RWPE1 (cell line): Measurements from ENCODE around the gene SLIT1.

Experiments
- CTCF ChIA-PET: fragments of 350-600 bp; sonication (Branson Sonifier 250); formaldehyde crosslinking; extraction: SDS; loops from one replicate; lab custom pipeline; 2021; lab: Yijun Ruan, JAX
- POLR2A ChIA-PET: fragments of 400-600 bp; formaldehyde crosslinking; extraction: SDS; loops from one replicate; lab custom pipeline; 2020; ENCODE audit warnings: antibody characterized with exemption; ENCODE audit not compliant: low non-redundant PET; lab: Yijun Ruan, JAX
- DNase-seq: peaks from one replicate; pipeline ENCODE4 v3.0.0; 2012; ENCODE audit warnings: low spot score
- H3K27ac ChIP-seq: fragments of 450-650 bp; 2 replicates; pipeline ENCODE4 v1.5.1; 2017
- TF ChIP-seq, protein P1 (sequence below): fragments of 450-650 bp; conservative IDR thresholded peaks from 2 replicates; pipeline ENCODE4 v1.5.1; 2017; ENCODE audit warnings: low read depth, mild to moderate bottlenecking

SLIT1 gene

DNA sequence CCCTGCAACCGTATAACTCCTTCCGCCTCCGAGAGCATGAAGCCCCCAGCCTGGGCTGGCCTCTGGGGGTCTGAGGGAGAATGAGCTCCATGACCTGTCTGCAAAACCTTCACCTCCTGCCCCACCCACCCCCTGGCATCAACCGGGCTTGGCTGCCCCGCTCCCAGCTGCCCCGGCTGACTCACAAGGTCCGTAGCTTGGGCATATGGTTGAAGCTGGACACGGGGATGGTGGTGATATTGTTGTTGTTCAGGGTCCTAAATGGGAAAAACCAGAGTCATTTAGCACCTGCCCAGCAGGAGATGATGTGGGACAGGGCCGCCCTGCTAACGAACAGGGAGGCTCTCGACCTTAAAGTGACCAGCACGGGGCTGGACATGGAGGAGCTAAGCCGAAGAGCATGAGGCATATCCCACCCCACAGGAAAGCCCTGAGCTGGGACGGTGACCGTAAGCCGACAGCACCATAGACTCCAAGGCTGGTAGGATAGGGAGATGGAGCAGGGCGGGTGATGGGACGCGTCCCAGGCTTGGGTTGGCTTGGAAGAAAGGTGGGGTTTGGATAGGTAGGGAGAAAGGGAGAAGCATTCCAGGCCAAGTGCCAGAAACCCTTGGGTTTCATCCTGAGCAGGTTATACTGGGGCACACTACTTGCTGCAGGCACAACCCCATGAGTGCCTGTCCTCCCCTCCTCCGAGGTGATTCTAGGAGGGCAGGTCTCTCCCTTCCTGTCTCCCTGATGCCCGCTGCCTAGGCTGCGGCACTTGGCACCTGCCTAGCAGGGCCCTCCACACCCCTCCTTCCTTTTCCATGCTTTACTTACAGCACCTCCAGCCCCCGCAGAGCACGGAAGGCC is 121.5 kb downstream of the SLIT1 start:
- CTCF ChIA-PET = interaction anchor here (0.6 to 1.6 kb wide), 4 partner anchors 9 to 105 kb away, joined by 3 to 8 read pairs (median 4); no protein-coding TSS in a partner anchor
- TF ChIP-seq, protein P1, sequence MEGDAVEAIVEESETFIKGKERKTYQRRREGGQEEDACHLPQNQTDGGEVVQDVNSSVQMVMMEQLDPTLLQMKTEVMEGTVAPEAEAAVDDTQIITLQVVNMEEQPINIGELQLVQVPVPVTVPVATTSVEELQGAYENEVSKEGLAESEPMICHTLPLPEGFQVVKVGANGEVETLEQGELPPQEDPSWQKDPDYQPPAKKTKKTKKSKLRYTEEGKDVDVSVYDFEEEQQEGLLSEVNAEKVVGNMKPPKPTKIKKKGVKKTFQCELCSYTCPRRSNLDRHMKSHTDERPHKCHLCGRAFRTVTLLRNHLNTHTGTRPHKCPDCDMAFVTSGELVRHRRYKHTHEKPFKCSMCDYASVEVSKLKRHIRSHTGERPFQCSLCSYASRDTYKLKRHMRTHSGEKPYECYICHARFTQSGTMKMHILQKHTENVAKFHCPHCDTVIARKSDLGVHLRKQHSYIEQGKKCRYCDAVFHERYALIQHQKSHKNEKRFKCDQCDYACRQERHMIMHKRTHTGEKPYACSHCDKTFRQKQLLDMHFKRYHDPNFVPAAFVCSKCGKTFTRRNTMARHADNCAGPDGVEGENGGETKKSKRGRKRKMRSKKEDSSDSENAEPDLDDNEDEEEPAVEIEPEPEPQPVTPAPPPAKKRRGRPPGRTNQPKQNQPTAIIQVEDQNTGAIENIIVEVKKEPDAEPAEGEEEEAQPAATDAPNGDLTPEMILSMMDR = no peak

DNA sequence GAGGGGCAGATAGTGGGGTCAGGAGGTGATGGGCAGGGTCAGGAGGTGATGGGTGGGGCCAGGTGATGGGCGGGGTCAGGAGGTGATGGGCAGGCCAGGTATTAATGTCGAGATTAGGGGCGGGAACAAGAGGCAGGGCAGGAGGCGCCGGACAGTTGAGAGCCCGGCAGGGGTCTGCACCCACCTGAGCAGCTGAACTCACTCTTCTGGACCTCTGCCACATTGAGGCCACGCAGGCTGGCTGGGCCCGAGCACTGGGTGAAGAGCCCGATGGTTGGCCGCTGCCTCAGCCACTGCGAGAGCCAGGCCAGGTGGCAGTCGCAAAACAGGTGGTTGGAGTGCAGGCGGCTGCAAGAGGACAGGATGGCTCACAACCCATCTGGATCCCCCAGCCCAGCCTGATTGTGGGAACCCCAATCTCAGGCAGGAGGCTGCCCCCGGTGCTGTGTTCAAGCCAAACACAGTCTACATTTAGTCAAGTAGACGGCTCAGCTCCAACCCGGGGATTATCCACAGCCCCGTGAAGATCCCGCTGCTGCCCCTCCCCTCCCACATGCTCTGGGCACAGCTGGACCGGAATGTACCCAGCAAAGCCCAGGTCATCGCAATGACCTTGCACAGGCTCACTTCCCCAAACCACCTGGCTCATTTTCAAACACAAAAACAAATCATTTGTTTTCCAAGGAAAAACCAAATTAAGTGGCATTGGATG is 122.3 kb downstream of the SLIT1 start:
- POLR2A ChIA-PET = no interaction called here
- CTCF ChIA-PET = interaction anchor here (0.6 to 1.6 kb wide), 4 partner anchors 9 to 105 kb away, joined by 3 to 8 read pairs (median 4); no protein-coding TSS in a partner anchor
- H3K27ac ChIP-seq = no peak overlapping the region
- DNase-seq = no peak
- TF ChIP-seq, protein P1 = no peak

More for the DNA sequence above, 121.5 kb downstream of the SLIT1 start:
- POLR2A ChIA-PET = no interaction called here
- H3K27ac ChIP-seq = no peak overlapping the region
- no peak for DNase-seq

DNA sequence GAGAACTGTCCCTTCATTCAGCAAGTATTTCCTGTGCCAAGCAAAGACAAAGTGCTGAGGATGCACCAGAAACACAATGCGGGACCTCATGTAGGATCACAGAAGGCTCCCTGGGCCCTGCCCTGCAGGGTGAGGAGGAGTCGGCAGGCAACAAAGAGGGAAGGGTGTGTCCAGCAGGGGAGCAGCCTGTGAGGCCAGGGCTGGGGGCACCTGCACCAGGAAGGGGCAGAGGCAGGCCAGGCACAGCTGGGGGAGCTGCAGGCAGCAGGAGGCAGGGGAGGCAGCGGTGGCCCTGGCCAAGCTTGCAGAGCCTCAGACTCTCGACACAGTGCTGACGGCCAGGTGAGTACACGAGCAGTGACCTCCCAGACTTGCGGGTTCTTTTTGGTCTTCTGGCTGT is 123.3 kb downstream of the SLIT1 start:
- TF ChIP-seq, protein P1 = no peak
- CTCF ChIA-PET = no interaction called here
- POLR2A ChIA-PET = no interaction called here
- DNase-seq = no peak
- H3K27ac ChIP-seq = no peak overlapping the region

DNA sequence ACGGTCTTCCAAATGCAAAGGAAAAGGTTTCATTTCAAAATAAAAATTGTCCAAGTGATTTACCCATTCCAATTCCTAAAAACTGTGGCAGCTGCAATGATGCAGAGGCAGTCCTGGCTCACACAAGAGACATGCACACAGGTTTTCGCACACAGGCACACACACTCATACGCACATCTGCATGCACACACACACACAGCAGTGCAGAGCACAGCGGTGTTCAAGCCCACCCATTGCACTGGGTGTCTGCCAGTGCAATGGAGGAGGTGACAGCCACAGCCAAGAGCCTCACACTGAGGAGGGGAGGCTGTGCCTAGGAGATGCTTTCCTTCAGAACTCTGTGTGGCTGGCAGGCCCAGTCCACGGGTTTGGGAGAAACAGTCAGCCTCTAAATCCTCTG is 123.7 kb downstream of the SLIT1 start:
- no peak overlapping the region for H3K27ac ChIP-seq
- DNase-seq = no peak
- ChIA-PET POLR2A (no interaction called here), CTCF (no interaction called here)
- TF ChIP-seq, protein P1 = no peak

DNA sequence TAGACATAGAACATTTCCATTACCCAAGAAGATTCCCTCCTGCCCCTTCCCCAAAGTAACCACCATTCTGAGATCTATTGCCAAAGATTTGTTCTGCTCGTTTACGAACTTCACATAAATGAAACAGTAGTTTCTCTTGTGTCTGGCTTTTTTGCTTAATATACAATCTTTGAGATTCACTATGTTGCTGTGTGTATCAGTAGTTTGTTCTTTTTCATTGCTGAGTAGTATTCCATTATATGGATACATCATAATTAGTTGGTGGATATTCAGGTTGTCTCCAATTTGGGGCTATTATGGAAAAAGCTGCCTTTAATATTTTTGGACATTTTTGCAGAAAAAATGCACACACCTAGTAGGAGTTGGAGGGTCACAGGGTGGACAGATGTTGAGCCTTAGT is 124.3 kb downstream of the SLIT1 start:
- H3K27ac ChIP-seq = no peak overlapping the region
- POLR2A ChIA-PET = no interaction called here
- CTCF ChIA-PET = interaction anchor here (2.9 kb wide), 1 partner anchor 11 kb away, joined by 12 read pairs; no protein-coding TSS in a partner anchor
- no peak for DNase-seq
- TF ChIP-seq, protein P1 = no peak

DNA sequence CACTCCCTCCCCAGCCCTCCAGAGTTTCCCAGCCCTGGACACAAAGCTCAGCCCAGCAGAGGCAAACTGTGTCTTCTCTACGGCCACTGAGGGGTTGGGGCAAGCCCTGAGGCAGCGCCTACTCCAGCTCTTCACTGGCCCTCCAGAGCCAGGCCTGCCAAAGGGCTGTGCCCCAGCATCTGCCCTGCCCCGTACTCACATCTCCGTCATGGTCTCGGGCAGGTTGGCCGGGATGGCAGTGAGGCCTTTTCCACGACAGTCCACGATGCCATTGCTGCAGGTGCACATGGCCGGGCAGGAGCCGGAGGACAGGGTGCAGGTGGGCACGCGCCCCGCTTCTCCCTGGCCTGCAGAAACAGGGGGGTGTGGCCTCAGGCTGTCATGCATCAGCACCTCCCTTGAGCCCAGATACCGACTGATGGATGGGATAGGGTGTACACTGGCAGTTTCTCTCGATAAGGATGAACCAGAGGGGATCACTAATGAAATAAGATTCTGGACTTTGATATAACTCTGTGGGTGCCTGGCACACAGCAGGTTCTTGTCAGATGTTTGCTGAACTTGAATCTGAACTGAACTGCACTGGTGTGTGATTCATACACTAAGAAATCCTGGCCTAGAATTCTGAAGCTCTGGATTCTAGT is 125.2 kb downstream of the SLIT1 start:
- CTCF ChIA-PET = interaction anchor here (0.7 to 2.9 kb wide), 5 partner anchors 12 to 785 kb away, joined by 3 to 12 read pairs (median 4); no protein-coding TSS in a partner anchor
- TF ChIP-seq, protein P1 = no peak
- POLR2A ChIA-PET = no interaction called here
- H3K27ac ChIP-seq = no peak overlapping the region
- no peak for DNase-seq
